ENCODE results near the gene SLX4. TPM values are rescaled to one million over a fixed set of nuclear protein-coding genes. Genes with fewer than 3 reads are reported as not detected.

Gene SLX4
- total and polyA plus RNA-seq, 2 donors (not counting 1 experiment from before 2014, with no cell fraction given), result 5.4 to 13.3 TPM

- Histone ChIP-seq H3K4me1 (ENCODE audit: control insufficient read depth in 2 of 2, insufficient read depth in 2 of 2, low read length in 2 of 2) (peaks cover 31 to 54% of the 10 kb centered on the region in 2 donors), H3K79me2 (ENCODE audit: control insufficient read depth, insufficient read depth, low read length) (peaks cover 8% of the 10 kb centered on the region), H3K4me2 (replicated peaks; ENCODE audit: low read depth, low read length, poor library complexity, severe bottlenecking) (no peak overlapping the region), H3K9ac (ENCODE audit: low read length) (no peak overlapping the region), H3K9me3 (ENCODE audit: control extremely low read depth in 1 of 3, control insufficient read depth in 2 of 3, insufficient read depth in 1 of 3, low read length in 2 of 3) (no peaks in the 10 kb centered on the region), H4K20me1 (ENCODE audit: control insufficient read depth, insufficient read depth, low read length, poor library complexity, severe bottlenecking) (no peaks in the 10 kb centered on the region), H2AFZ (ENCODE audit: insufficient read depth, low read depth, low read length, poor library complexity, severe bottlenecking) (no peak overlapping the region), H3K27ac (ENCODE audit: low read length in 2 of 2) (no peak overlapping the region), H3K27me3 (replicated peaks in 1 of 4; ENCODE audit: control extremely low read depth in 1 of 4, control insufficient read depth in 3 of 4, insufficient read depth in 4 of 4, low read length in 3 of 4) (no peaks in the 10 kb centered on the region), H3K36me3 (replicated peaks in 1 of 2; ENCODE audit: control extremely low read depth in 1 of 2, control insufficient read depth in 1 of 2, extremely low read depth in 1 of 2, insufficient read depth in 2 of 2, low read length in 1 of 2) (peaks cover 7 to 65% of the 10 kb centered on the region in 2 experiments), H3K4me3 (ENCODE audit: control extremely low read depth in 1 of 5, extremely low read depth in 1 of 5, insufficient read depth in 1 of 5, low read depth in 2 of 5, low read length in 4 of 5) (no peak overlapping the region)
- no peak overlapping the region for H3K27ac Mint-ChIP-seq
- ATAC-seq (ENCODE audit: low read depth) (no peak), DNase-seq (no peak)
- intact Hi-C loops (cut with micrococcal nuclease), result no loop called here
- peaks cover 40% of the 10 kb centered on the region for H3K4me1 Mint-ChIP-seq
- WGBS (ENCODE audit: insufficient coverage), result over 99% methylated on average over 6 of the region's 6 CpGs
- no peak overlapping the region for H3K4me3 Mint-ChIP-seq
- ChIA-PET POLR2A (no interaction called here), CTCF (no interaction called here)
- no peaks in the 10 kb centered on the region for H3K9me3 Mint-ChIP-seq (ENCODE audit: insufficient read depth)
- no peaks in the 10 kb centered on the region for H3K27me3 Mint-ChIP-seq
- TF ChIP-seq EZH2 (IDR thresholded peaks at IDR 0.05; ENCODE audit: borderline replicate concordance, insufficient read depth, low read depth, low read length, poor library complexity, severe bottlenecking), result no peak
- TF ChIP-seq, protein P1, sequence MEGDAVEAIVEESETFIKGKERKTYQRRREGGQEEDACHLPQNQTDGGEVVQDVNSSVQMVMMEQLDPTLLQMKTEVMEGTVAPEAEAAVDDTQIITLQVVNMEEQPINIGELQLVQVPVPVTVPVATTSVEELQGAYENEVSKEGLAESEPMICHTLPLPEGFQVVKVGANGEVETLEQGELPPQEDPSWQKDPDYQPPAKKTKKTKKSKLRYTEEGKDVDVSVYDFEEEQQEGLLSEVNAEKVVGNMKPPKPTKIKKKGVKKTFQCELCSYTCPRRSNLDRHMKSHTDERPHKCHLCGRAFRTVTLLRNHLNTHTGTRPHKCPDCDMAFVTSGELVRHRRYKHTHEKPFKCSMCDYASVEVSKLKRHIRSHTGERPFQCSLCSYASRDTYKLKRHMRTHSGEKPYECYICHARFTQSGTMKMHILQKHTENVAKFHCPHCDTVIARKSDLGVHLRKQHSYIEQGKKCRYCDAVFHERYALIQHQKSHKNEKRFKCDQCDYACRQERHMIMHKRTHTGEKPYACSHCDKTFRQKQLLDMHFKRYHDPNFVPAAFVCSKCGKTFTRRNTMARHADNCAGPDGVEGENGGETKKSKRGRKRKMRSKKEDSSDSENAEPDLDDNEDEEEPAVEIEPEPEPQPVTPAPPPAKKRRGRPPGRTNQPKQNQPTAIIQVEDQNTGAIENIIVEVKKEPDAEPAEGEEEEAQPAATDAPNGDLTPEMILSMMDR (IDR thresholded peaks at IDR 0.05), result peak; percentile 13
Measured at GRCh38 chr16:3550851-3551847, 60.3 kb downstream of the SLX4 start.

DNA sequence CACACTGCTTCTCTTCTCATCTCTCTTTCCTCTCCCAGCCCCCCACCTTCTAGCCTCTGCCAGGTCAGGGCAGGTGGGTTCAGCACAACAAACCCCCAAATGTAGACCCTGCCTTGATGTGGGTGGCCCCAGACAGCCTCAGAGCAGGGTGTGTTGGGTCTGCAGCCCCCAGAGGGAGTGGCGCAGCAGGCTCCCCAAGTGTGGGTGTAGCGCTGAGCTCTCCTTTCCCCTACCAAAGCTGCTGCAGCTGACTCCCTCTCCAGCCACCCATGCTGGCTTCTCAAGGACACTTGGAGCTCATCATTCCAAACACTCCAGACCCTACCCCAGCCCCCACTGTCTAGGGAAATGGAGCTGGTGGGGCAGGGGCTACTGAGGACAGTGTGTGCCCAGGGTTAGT is 61.5 kb downstream of the SLX4 start:
- H4K20me1 ChIP-seq (ENCODE audit: control insufficient read depth, insufficient read depth, low read length, poor library complexity, severe bottlenecking), result no peaks in the 10 kb centered on the region
- no peak overlapping the region for H3K4me2 ChIP-seq (replicated peaks; ENCODE audit: low read depth, low read length, poor library complexity, severe bottlenecking)
- H3K79me2 ChIP-seq (ENCODE audit: control insufficient read depth, insufficient read depth, low read length), result peaks cover 8% of the 10 kb centered on the region
- TF ChIP-seq, protein P1 (IDR thresholded peaks at IDR 0.05), result no peak
- no peak for TF ChIP-seq EZH2 (IDR thresholded peaks at IDR 0.05; ENCODE audit: borderline replicate concordance, insufficient read depth, low read depth, low read length, poor library complexity, severe bottlenecking)
- POLR2A ChIA-PET, result no interaction called here
- no peak overlapping the region for H2AFZ ChIP-seq (ENCODE audit: insufficient read depth, low read depth, low read length, poor library complexity, severe bottlenecking)
- ATAC-seq (ENCODE audit: low read depth) (no peak), DNase-seq (no peak)
- H3K4me1 ChIP-seq (ENCODE audit: control insufficient read depth in 2 of 2, insufficient read depth in 2 of 2, low read length in 2 of 2), result peaks cover 28 to 51% of the 10 kb centered on the region in 2 donors
- no peaks in the 10 kb centered on the region for H3K27me3 ChIP-seq (replicated peaks in 1 of 4; ENCODE audit: control extremely low read depth in 1 of 4, control insufficient read depth in 3 of 4, insufficient read depth in 4 of 4, low read length in 3 of 4)
- peaks cover 42% of the 10 kb centered on the region for H3K4me1 Mint-ChIP-seq
- H3K4me3 ChIP-seq (ENCODE audit: control extremely low read depth in 1 of 5, extremely low read depth in 1 of 5, insufficient read depth in 1 of 5, low read depth in 2 of 5, low read length in 4 of 5), result no peak overlapping the region
- H3K36me3 ChIP-seq (replicated peaks in 1 of 2; ENCODE audit: control extremely low read depth in 1 of 2, control insufficient read depth in 1 of 2, extremely low read depth in 1 of 2, insufficient read depth in 2 of 2, low read length in 1 of 2), result peaks cover 7 to 61% of the 10 kb centered on the region in 2 experiments
- no peaks in the 10 kb centered on the region for H3K9me3 Mint-ChIP-seq (ENCODE audit: insufficient read depth)
- no peak overlapping the region for H3K4me3 Mint-ChIP-seq
- no peaks in the 10 kb centered on the region for H3K27me3 Mint-ChIP-seq
- peak overlapping the region; percentile 46 for H3K27ac Mint-ChIP-seq
- no peak overlapping the region for H3K9ac ChIP-seq (ENCODE audit: low read length)
- intact Hi-C loops (cut with micrococcal nuclease), result no loop called here
- WGBS (ENCODE audit: insufficient coverage), result 100% methylated on average over 2 of the region's 2 CpGs
- no peaks in the 10 kb centered on the region for H3K9me3 ChIP-seq (ENCODE audit: control extremely low read depth in 1 of 3, control insufficient read depth in 2 of 3, insufficient read depth in 1 of 3, low read length in 2 of 3)
- CTCF ChIA-PET, result no interaction called here
- peak overlapping the region in 1 of 2 donors; percentile 49 for H3K27ac ChIP-seq (ENCODE audit: low read length in 2 of 2)
